ENCODE results near the gene MARCHF7.

MARCHF7 gene

GRCh38 chr2:159758239-159758638 is 45.9 kb downstream of the MARCHF7 start:
- ATAC-seq (ENCODE audit: insufficient read depth, low read depth) (no peak), DNase-seq (no peak)
- Histone ChIP-seq H3K4me1 (ENCODE audit: insufficient read depth, low read length) (no peaks in the 10 kb centered on the region), H3K4me2 (ENCODE audit: insufficient read depth, low read length) (no peak overlapping the region), H3K4me3 (ENCODE audit: low read depth in 1 of 2, low read length in 2 of 2) (no peak overlapping the region), H3K27me3 (ENCODE audit: insufficient read depth, low read length, poor library complexity) (no peaks in the 10 kb centered on the region), H3K36me3 (ENCODE audit: insufficient read depth, low read length) (peaks cover 97% of the 10 kb centered on the region), H2AFZ (ENCODE audit: low read depth, low read length) (no peak overlapping the region), H3K79me2 (ENCODE audit: insufficient read depth, low read length) (peaks cover 45% of the 10 kb centered on the region), H3K9me3 (ENCODE audit: insufficient read depth, low read length, severe bottlenecking) (no peaks in the 10 kb centered on the region), H3K27ac (ENCODE audit: low read length) (no peak overlapping the region), H3K9ac (ENCODE audit: low read depth, low read length) (no peak overlapping the region), H4K20me1 (ENCODE audit: insufficient read depth, low read length) (peaks cover 39% of the 10 kb centered on the region)
- TF ChIP-seq EZH2 (IDR thresholded peaks at IDR 0.05; ENCODE audit: borderline replicate concordance, low read depth, low read length, severe bottlenecking) = no peak
- TF ChIP-seq, protein P1, sequence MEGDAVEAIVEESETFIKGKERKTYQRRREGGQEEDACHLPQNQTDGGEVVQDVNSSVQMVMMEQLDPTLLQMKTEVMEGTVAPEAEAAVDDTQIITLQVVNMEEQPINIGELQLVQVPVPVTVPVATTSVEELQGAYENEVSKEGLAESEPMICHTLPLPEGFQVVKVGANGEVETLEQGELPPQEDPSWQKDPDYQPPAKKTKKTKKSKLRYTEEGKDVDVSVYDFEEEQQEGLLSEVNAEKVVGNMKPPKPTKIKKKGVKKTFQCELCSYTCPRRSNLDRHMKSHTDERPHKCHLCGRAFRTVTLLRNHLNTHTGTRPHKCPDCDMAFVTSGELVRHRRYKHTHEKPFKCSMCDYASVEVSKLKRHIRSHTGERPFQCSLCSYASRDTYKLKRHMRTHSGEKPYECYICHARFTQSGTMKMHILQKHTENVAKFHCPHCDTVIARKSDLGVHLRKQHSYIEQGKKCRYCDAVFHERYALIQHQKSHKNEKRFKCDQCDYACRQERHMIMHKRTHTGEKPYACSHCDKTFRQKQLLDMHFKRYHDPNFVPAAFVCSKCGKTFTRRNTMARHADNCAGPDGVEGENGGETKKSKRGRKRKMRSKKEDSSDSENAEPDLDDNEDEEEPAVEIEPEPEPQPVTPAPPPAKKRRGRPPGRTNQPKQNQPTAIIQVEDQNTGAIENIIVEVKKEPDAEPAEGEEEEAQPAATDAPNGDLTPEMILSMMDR (IDR thresholded peaks at IDR 0.05; ENCODE audit: borderline replicate concordance, extremely low read depth, low read length, poor library complexity, severe bottlenecking) = no peak

- no peak overlapping the region for H3K4me2 ChIP-seq (ENCODE audit: insufficient read depth, low read length)
- H4K20me1 ChIP-seq (ENCODE audit: insufficient read depth, low read length) = peaks cover 39% of the 10 kb centered on the region
- no peak overlapping the region for H3K4me3 ChIP-seq (ENCODE audit: low read depth in 1 of 2, low read length in 2 of 2)
- DNase-seq = no peak
- TF ChIP-seq EZH2 (IDR thresholded peaks at IDR 0.05; ENCODE audit: borderline replicate concordance, low read depth, low read length, severe bottlenecking) = no peak
- TF ChIP-seq, protein P1 (IDR thresholded peaks at IDR 0.05; ENCODE audit: borderline replicate concordance, extremely low read depth, low read length, poor library complexity, severe bottlenecking) = no peak
- H3K27me3 ChIP-seq (ENCODE audit: insufficient read depth, low read length, poor library complexity) = no peaks in the 10 kb centered on the region
- no peak overlapping the region for H3K9ac ChIP-seq (ENCODE audit: low read depth, low read length)
- H2AFZ ChIP-seq (ENCODE audit: low read depth, low read length) = no peak overlapping the region
- no peak overlapping the region for H3K27ac ChIP-seq (ENCODE audit: low read length)
- peaks cover 97% of the 10 kb centered on the region for H3K36me3 ChIP-seq (ENCODE audit: insufficient read depth, low read length)
- H3K4me1 ChIP-seq (ENCODE audit: insufficient read depth, low read length) = no peaks in the 10 kb centered on the region
- ATAC-seq (ENCODE audit: insufficient read depth, low read depth) = no peak
- H3K9me3 ChIP-seq (ENCODE audit: insufficient read depth, low read length, severe bottlenecking) = no peaks in the 10 kb centered on the region
- peaks cover 41% of the 10 kb centered on the region for H3K79me2 ChIP-seq (ENCODE audit: insufficient read depth, low read length)
Measured at GRCh38 chr2:159758686-159759085, 46.4 kb downstream of the MARCHF7 start.

- TF ChIP-seq, protein P1 (IDR thresholded peaks at IDR 0.05; ENCODE audit: borderline replicate concordance, extremely low read depth, low read length, poor library complexity, severe bottlenecking) = no peak
- no peak for TF ChIP-seq EZH2 (IDR thresholded peaks at IDR 0.05; ENCODE audit: borderline replicate concordance, low read depth, low read length, severe bottlenecking)
- Histone ChIP-seq H3K36me3 (ENCODE audit: insufficient read depth, low read length) (peaks cover 97% of the 10 kb centered on the region), H3K27me3 (ENCODE audit: insufficient read depth, low read length, poor library complexity) (no peaks in the 10 kb centered on the region), H3K27ac (ENCODE audit: low read length) (no peak overlapping the region), H3K79me2 (ENCODE audit: insufficient read depth, low read length) (peaks cover 32% of the 10 kb centered on the region), H3K4me1 (ENCODE audit: insufficient read depth, low read length) (no peaks in the 10 kb centered on the region), H3K4me3 (ENCODE audit: low read depth in 1 of 2, low read length in 2 of 2) (no peak overlapping the region), H3K9me3 (ENCODE audit: insufficient read depth, low read length, severe bottlenecking) (no peaks in the 10 kb centered on the region), H4K20me1 (ENCODE audit: insufficient read depth, low read length) (peaks cover 35% of the 10 kb centered on the region), H3K4me2 (ENCODE audit: insufficient read depth, low read length) (no peak overlapping the region), H2AFZ (ENCODE audit: low read depth, low read length) (no peak overlapping the region), H3K9ac (ENCODE audit: low read depth, low read length) (no peak overlapping the region)
- ATAC-seq (ENCODE audit: insufficient read depth, low read depth) (no peak), DNase-seq (no peak)
Measured at GRCh38 chr2:159759577-159759976, 47.3 kb downstream of the MARCHF7 start.

DNA sequence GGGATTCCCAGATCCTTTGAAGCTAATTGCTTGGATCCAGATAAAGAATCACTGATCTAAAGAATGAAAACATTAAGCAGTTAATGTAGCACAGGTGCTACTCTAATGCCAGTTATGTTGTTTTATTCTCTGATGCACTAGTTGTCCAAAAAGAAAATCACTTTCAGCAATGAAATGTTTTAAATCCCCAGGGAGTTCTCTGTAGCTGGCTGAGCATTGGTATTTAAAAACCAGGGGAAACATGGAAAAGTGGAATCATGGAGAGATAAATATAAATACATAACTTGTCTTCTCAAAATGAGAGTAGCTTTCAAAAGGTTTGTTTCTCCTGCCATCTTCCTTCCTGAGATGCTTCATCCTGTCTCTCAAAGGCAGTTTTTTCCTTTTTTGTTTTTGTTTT is 48.0 kb downstream of the MARCHF7 start:
- Histone ChIP-seq H3K79me2 (ENCODE audit: insufficient read depth, low read length) (peaks cover 25% of the 10 kb centered on the region), H3K9ac (ENCODE audit: low read depth, low read length) (no peak overlapping the region), H3K27ac (ENCODE audit: low read length) (no peak overlapping the region), H2AFZ (ENCODE audit: low read depth, low read length) (no peak overlapping the region), H3K9me3 (ENCODE audit: insufficient read depth, low read length, severe bottlenecking) (no peaks in the 10 kb centered on the region), H3K4me1 (ENCODE audit: insufficient read depth, low read length) (no peaks in the 10 kb centered on the region), H3K36me3 (ENCODE audit: insufficient read depth, low read length) (peaks cover 97% of the 10 kb centered on the region), H3K27me3 (ENCODE audit: insufficient read depth, low read length, poor library complexity) (no peaks in the 10 kb centered on the region), H4K20me1 (ENCODE audit: insufficient read depth, low read length) (peaks cover 27% of the 10 kb centered on the region), H3K4me3 (ENCODE audit: low read depth in 1 of 2, low read length in 2 of 2) (no peak overlapping the region), H3K4me2 (ENCODE audit: insufficient read depth, low read length) (no peak overlapping the region)
- ATAC-seq (ENCODE audit: insufficient read depth, low read depth) = no peak
- no peak for TF ChIP-seq EZH2 (IDR thresholded peaks at IDR 0.05; ENCODE audit: borderline replicate concordance, low read depth, low read length, severe bottlenecking)
- TF ChIP-seq, protein P1 (IDR thresholded peaks at IDR 0.05; ENCODE audit: borderline replicate concordance, extremely low read depth, low read length, poor library complexity, severe bottlenecking) = no peak
- DNase-seq = no peak
